OCI-LY1 (cell line): Measurements from ENCODE around the gene IFI16.
"Not testable (repeated sequence)": the region's sequence is repeated elsewhere in the genome, so short reads cannot be mapped to it uniquely, and the experiment has no call there.

Experiments used
- H2AFZ ChIP-seq: fragments of 200-600 bp; sonication (generic), shearing (Covaris generic); 2 replicates; pipeline ENCODE4 v1.6.0; 2014; ENCODE audit warnings: antibody characterized with exemption, mild to moderate bottlenecking, low read length
- H3F3A ChIP-seq: fragments of 200-600 bp; sonication (generic), shearing (Covaris generic); 2 replicates; pipeline ENCODE4 v1.6.0; 2014; ENCODE audit warnings: mild to moderate bottlenecking, antibody characterized with exemption, low read length, moderate library complexity; ENCODE audit not compliant: insufficient read depth
- H3K27ac ChIP-seq: fragments of 200-600 bp; sonication (generic); 2 replicates; pipeline ENCODE4 v1.5.1; 2014; ENCODE audit warnings: low read length, mixed run types, mild to moderate bottlenecking, low read depth; ENCODE audit not compliant: poor library complexity, severe bottlenecking
- H3K27me3 ChIP-seq: fragments of 200-600 bp; sonication (generic); 2 replicates; pipeline ENCODE4 v1.6.0; 2014; ENCODE audit warnings: antibody characterized with exemption, mild to moderate bottlenecking, low read length, moderate library complexity; ENCODE audit not compliant: insufficient read depth
- H3K36me3 ChIP-seq: fragments of 200-600 bp; sonication (generic); 2 replicates; pipeline ENCODE4 v1.6.1; 2014; ENCODE audit warnings: mild to moderate bottlenecking, antibody characterized with exemption, low read length, moderate library complexity, mixed read lengths; ENCODE audit not compliant: insufficient read depth
- H3K4me1 ChIP-seq: fragments of 200-600 bp; sonication (generic); 2 replicates; pipeline ENCODE4 v1.5.1; 2014; ENCODE audit warnings: mild to moderate bottlenecking, low read length, moderate library complexity; ENCODE audit not compliant: insufficient read depth, severe bottlenecking
- H3K4me2 ChIP-seq: fragments of 200-600 bp; sonication (generic), shearing (Covaris generic); 2 replicates; pipeline ENCODE4 v1.6.1; 2014; ENCODE audit warnings: low read length
- H3K4me3 ChIP-seq: fragments of 200-600 bp; sonication (generic); 2 replicates; pipeline ENCODE4 v1.5.1; 2014; ENCODE audit warnings: low read length, low read depth, mild to moderate bottlenecking, mixed read lengths; ENCODE audit not compliant: poor library complexity, severe bottlenecking
- H3K79me2 ChIP-seq: fragments of 200-600 bp; shearing (Covaris generic); 2 replicates; pipeline ENCODE4 v1.6.1; 2016; ENCODE audit warnings: mixed run types, low read length, mixed read lengths; ENCODE audit not compliant: insufficient read depth
- H3K9ac ChIP-seq: fragments of 200-600 bp; sonication (generic), shearing (Covaris generic); 2 replicates; pipeline ENCODE4 v1.6.1; 2014; ENCODE audit warnings: mild to moderate bottlenecking, low read length, mixed read lengths
- H3K9me2 ChIP-seq: fragments of 200-600 bp; sonication (generic), shearing (Covaris generic); 2 replicates; pipeline ENCODE4 v1.6.1; 2014; ENCODE audit warnings: low read depth, mild to moderate bottlenecking, low read length, mixed read lengths
- H3K9me3 ChIP-seq: fragments of 200-600 bp; shearing (Covaris generic); 2 replicates; pipeline ENCODE4 v1.6.1; 2014; ENCODE audit warnings: low read length, mixed read lengths
- H4K20me1 ChIP-seq: fragments of 200-600 bp; sonication (generic), shearing (Covaris generic); 2 replicates; pipeline ENCODE4 v1.6.0; 2016; ENCODE audit warnings: mild to moderate bottlenecking, low read length; ENCODE audit not compliant: insufficient read depth
- EZH2 ChIP-seq: fragments of 200-600 bp; sonication (generic), shearing (Covaris generic); IDR thresholded peaks from 2 replicates; pipeline ENCODE4 v1.8.0; 2017; ENCODE audit warnings: borderline replicate concordance, mixed run types, mild to moderate bottlenecking, antibody characterized with exemption, low read length, moderate library complexity, mixed read lengths
- TF ChIP-seq, protein P1 (sequence below): fragments of 200-600 bp; sonication (generic), shearing (Covaris generic); IDR thresholded peaks from 2 replicates; pipeline ENCODE4 v1.5.1; 2017; ENCODE audit warnings: mild to moderate bottlenecking, antibody characterized with exemption, low read length, moderate library complexity, mixed read lengths

Gene IFI16

DNA sequence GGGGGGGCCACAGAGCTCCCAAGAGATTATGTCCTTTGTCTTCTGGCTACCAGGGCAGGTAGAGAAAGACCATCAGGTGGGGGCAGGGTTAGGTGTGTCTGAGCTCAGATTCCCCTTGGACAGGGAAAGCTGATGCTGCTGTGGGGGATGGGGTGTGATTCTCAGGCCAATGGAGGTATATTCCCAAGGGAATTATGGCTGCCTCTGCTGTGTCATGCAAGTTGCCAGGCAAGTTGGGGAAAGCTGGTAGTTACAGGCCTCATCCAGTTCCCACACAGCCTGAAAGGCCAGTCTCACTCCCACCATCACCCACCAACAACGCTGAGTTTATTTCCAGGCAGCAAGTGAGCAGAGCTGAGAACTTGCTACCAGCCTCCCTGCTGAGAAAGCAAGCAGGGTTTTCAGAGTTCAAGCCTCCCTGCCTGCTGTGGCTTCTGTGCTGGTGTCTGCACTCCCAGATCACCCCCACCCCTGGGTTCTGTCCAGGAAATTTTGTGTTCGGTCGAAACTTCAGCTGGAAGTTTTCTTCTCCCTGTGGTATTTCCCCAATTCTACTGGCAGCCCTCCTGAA is 21.3 kb downstream of the IFI16 start:
- H3K9me2 ChIP-seq, result no peaks in the 10 kb centered on the region
- no peaks in the 10 kb centered on the region for H3K4me1 ChIP-seq
- no peaks in the 10 kb centered on the region for H4K20me1 ChIP-seq
- H3K36me3 ChIP-seq, result peaks cover 99% of the 10 kb centered on the region
- H3F3A ChIP-seq, result no peaks in the 10 kb centered on the region
- no peak overlapping the region for H2AFZ ChIP-seq
- no peaks in the 10 kb centered on the region for H3K9me3 ChIP-seq
- no peaks in the 10 kb centered on the region for H3K27me3 ChIP-seq
- H3K4me3 ChIP-seq, result no peak overlapping the region
- no peak overlapping the region for H3K27ac ChIP-seq
- no peak overlapping the region for H3K4me2 ChIP-seq
- H3K9ac ChIP-seq, result no peak overlapping the region
- peaks cover 28% of the 10 kb centered on the region for H3K79me2 ChIP-seq
- TF ChIP-seq EZH2, result no peak
- TF ChIP-seq, protein P1, sequence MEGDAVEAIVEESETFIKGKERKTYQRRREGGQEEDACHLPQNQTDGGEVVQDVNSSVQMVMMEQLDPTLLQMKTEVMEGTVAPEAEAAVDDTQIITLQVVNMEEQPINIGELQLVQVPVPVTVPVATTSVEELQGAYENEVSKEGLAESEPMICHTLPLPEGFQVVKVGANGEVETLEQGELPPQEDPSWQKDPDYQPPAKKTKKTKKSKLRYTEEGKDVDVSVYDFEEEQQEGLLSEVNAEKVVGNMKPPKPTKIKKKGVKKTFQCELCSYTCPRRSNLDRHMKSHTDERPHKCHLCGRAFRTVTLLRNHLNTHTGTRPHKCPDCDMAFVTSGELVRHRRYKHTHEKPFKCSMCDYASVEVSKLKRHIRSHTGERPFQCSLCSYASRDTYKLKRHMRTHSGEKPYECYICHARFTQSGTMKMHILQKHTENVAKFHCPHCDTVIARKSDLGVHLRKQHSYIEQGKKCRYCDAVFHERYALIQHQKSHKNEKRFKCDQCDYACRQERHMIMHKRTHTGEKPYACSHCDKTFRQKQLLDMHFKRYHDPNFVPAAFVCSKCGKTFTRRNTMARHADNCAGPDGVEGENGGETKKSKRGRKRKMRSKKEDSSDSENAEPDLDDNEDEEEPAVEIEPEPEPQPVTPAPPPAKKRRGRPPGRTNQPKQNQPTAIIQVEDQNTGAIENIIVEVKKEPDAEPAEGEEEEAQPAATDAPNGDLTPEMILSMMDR, result no peak

DNA sequence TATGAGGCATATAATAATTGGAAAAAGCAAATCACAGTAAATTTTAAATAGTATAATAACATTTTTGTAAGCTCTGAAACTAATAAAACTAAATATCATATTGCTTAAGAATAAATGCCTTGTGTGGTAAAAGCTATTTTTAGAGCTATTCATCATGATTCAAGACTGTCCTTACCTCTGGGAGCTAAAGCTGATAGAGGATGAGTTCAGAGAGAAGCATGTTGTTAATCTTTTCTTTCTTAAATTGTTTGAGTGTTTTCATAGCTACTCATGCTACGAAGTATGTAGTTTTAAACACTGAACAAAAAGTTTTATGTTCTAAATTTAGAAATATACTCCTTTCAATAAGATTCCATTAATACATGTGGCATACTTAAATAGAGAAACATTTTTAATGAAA is 30.5 kb downstream of the IFI16 start:
- H3K27me3 ChIP-seq, result no peaks in the 10 kb centered on the region
- H3K79me2 ChIP-seq, result no peaks in the 10 kb centered on the region
- H3F3A ChIP-seq, result no peaks in the 10 kb centered on the region
- no peaks in the 10 kb centered on the region for H3K9me2 ChIP-seq
- no peak for TF ChIP-seq EZH2
- TF ChIP-seq, protein P1, result no peak
- H3K36me3 ChIP-seq, result peaks cover 93% of the 10 kb centered on the region
- H4K20me1 ChIP-seq, result no peaks in the 10 kb centered on the region
- no peak overlapping the region for H3K4me2 ChIP-seq
- no peaks in the 10 kb centered on the region for H3K9me3 ChIP-seq
- no peak overlapping the region for H3K4me3 ChIP-seq
- H3K4me1 ChIP-seq, result no peaks in the 10 kb centered on the region
- no peak overlapping the region for H2AFZ ChIP-seq
- H3K27ac ChIP-seq, result no peak overlapping the region
- no peak overlapping the region for H3K9ac ChIP-seq

DNA sequence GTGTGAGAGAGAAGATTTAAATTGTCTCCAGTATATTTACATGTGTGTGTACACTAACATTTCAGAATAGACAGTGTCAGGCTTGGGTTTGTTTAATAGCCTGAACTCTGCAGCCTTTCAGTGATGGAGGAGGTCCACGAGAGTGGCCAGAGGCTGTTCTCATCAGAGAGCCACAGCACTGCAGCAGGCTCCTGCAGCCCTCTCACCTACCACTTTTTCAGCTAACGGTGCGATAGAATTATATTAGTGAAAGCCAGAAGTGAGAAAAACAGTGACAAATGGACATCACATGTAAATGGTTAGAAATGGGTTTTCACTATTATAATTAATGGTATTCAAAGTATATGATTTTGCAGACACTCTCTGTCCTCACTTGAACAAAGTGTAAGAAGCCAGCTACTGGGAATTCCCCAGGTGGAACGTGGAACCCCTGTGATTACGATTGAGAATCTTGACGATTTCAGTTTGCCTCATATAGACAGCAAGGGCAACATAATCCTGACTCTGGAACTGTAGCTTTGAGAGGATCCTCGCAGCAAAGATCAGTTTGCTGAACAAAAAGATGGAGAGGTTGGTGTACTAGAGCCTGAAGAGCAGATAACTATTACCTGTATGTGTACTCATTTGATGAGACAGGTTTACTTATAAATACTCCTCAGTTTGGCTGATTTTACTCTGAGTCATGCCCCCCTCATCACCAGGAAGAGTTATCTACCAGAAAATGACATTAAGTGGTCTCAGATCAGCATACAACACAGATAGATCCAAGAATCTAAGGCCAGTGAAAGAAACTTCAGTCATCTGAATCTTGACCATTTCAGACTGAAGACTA is 31.4 kb downstream of the IFI16 start:
- Histone ChIP-seq H3K27me3 (no peaks in the 10 kb centered on the region), H3K36me3 (peaks cover 92% of the 10 kb centered on the region), H3F3A (no peaks in the 10 kb centered on the region), H2AFZ (no peak overlapping the region), H3K9ac (no peak overlapping the region), H3K79me2 (no peaks in the 10 kb centered on the region), H3K4me3 (no peak overlapping the region), H3K4me2 (no peak overlapping the region), H3K27ac (no peak overlapping the region), H3K4me1 (no peaks in the 10 kb centered on the region), H3K9me2 (no peaks in the 10 kb centered on the region), H4K20me1 (no peaks in the 10 kb centered on the region), H3K9me3 (no peaks in the 10 kb centered on the region)
- TF ChIP-seq EZH2, result no peak
- TF ChIP-seq, protein P1, result no peak

DNA sequence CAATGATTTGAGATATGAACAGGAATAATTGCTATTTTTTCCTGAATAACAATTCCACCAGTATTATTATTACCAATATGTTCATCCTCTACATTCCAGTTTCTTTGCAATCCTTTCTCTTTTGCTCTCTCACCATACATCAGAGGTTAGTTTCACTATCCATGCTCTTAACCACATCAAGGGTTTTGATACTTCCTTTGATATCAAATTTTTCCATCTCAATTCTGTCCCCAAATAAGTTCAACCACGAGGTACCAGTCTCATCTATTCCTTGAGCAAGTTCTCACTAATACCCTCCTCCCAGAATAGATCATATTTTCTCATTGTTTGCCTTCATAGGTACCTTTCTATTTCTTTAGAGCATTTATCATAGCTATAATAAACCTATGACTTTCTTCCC is 36.8 kb downstream of the IFI16 start:
- H3K9me2 ChIP-seq, H3F3A ChIP-seq, H4K20me1 ChIP-seq, H3K9ac ChIP-seq, H3K27ac ChIP-seq, H3K4me2 ChIP-seq, H3K79me2 ChIP-seq, H3K9me3 ChIP-seq, H3K27me3 ChIP-seq, H3K4me3 ChIP-seq, H3K4me1 ChIP-seq, H2AFZ ChIP-seq: not testable (repeated sequence)
- H3K36me3 ChIP-seq, result peaks cover 79% of the 10 kb centered on the region
